NCI-H2227 treated with DMSO at 0.1 percent for 48 hours (cell line): ENCODE measurements around the gene MCRIP1.
A peak's percentile ranks its signal among the peaks of the same experiment; 100 is the strongest.

Experiments used
- DNase-seq: peaks from one replicate; lab custom pipeline; 2025; lab: John Stamatoyannopoulos, UW

MCRIP1 gene

GRCh38 chr17:81833160-81833920 is at the start of gene MCRIP1:
MCRIP1 (minus strand) TSS chr17:81833291; CDS start chr17:81824506, 8,785 bp downstream.
- peak; percentile 92 for DNase-seq

- DNase-seq = no peak
These were observed 46.0 kb upstream of the MCRIP1 start for GRCh38 chr17:81879121-81879520.

GRCh38 chr17:81878294-81878693 is 45.2 kb upstream of the MCRIP1 start:
- no peak for DNase-seq

- no peak for DNase-seq
These were observed 44.5 kb upstream of the MCRIP1 start for GRCh38 chr17:81877569-81877968.

GRCh38 chr17:81871387-81872230 is 38.5 kb upstream of the MCRIP1 start:
- peak; percentile 81 for DNase-seq

- DNase-seq = no peak
These were observed 37.9 kb upstream of the MCRIP1 start, which contains the start of gene ARHGDIA for GRCh38 chr17:81870981-81871386. ARHGDIA (minus strand) TSS chr17:81871337; CDS start chr17:81869930, 1,407 bp downstream.

- DNase-seq = peak; percentile 28
These were observed 37.3 kb upstream of the MCRIP1 start for GRCh38 chr17:81870131-81870980.

- DNase-seq = no peak
These were observed 36.4 kb upstream of the MCRIP1 start for GRCh38 chr17:81869221-81870130.

- DNase-seq = no peak
These were observed 35.7 kb upstream of the MCRIP1 start for GRCh38 chr17:81868674-81869220.

- no peak for DNase-seq
These were observed 35.0 kb upstream of the MCRIP1 start for GRCh38 chr17:81867991-81868673.

- DNase-seq = no peak
These were observed 34.3 kb upstream of the MCRIP1 start for GRCh38 chr17:81867170-81867990.

- no peak for DNase-seq
These were observed 33.5 kb upstream of the MCRIP1 start for GRCh38 chr17:81866440-81867169.

- no peak for DNase-seq
These were observed 32.8 kb upstream of the MCRIP1 start for GRCh38 chr17:81865733-81866439.

GRCh38 chr17:81865358-81865732 is 32.3 kb upstream of the MCRIP1 start:
- no peak for DNase-seq

- DNase-seq = no peak
These were observed 31.0 kb upstream of the MCRIP1 start for GRCh38 chr17:81863833-81864768.

GRCh38 chr17:81863123-81863675 is 30.1 kb upstream of the MCRIP1 start:
- peak; percentile 45 for DNase-seq
